DOHH2 (cell line): ENCODE measurements around the gene HAP1.

Experiments
- EZH2phosphoT487 ChIP-seq: fragments of 200-600 bp; sonication (generic); IDR thresholded peaks from 2 replicates; pipeline ENCODE4 v1.6.1; 2017; ENCODE audit warnings: borderline replicate concordance, mild to moderate bottlenecking, antibody characterized with exemption, low read length, moderate library complexity, mixed read lengths
- TF ChIP-seq, protein P1 (sequence below): fragments of 200-600 bp; sonication (generic); IDR thresholded peaks from one replicate; pipeline ENCODE4 v1.5.1; 2014; ENCODE audit warnings: antibody characterized with exemption, mild to moderate bottlenecking, low read depth, low read length; ENCODE audit not compliant: poor library complexity, severe bottlenecking

DNA sequence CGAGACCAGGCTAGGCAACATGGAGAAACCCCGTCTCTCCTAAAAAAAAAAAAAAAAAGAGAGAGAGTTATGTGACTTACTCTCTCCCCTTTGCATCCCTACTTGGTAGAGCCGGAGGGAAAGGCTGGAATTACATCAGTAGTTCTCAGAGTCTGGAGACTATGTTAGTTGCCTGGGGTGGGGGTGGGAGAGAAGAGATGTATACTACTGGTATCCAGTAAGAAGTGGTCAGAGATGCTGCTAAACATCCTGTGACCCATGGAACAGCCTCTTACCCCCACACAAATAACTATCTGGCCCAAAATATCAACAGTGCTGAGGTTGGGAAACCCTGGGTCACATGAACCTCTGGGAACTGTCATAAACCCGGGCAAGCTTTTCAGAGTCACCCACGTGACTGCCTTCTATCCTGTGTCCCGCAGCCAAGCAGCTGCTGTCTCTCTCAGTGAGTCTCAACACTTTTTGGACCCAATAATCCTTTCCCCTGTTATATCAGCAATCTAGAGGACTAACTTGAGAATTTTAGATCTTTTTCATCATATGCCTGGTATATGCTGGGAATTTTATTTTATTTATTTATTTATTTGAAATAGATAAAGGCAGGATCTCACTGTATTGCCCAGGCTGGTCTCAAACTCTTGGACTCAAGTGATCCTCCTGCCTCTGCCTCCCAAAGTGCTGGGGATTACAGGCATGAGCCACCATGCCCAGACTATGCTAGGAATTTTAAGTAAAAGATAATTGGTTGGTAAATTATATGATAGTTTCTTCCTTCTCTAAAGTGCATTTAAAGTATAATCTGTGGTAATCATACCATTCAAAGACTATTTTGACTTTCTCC lies 37.1 kb downstream of the HAP1 start:
- TF ChIP-seq, protein P1, sequence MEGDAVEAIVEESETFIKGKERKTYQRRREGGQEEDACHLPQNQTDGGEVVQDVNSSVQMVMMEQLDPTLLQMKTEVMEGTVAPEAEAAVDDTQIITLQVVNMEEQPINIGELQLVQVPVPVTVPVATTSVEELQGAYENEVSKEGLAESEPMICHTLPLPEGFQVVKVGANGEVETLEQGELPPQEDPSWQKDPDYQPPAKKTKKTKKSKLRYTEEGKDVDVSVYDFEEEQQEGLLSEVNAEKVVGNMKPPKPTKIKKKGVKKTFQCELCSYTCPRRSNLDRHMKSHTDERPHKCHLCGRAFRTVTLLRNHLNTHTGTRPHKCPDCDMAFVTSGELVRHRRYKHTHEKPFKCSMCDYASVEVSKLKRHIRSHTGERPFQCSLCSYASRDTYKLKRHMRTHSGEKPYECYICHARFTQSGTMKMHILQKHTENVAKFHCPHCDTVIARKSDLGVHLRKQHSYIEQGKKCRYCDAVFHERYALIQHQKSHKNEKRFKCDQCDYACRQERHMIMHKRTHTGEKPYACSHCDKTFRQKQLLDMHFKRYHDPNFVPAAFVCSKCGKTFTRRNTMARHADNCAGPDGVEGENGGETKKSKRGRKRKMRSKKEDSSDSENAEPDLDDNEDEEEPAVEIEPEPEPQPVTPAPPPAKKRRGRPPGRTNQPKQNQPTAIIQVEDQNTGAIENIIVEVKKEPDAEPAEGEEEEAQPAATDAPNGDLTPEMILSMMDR: no peak
- no peak for TF ChIP-seq EZH2phosphoT487
